Mesenchymal stem cell (in vitro differentiated cells and primary cell): ENCODE data around the gene SLC39A9.

ENCODE experiments used
- DNase-seq: peaks from one replicate; pipeline ENCODE4 v3.0.0-alpha.2; 2013
- H2AFZ ChIP-seq: one replicate; pipeline ENCODE4 v1.6.1; 2013; ENCODE audit warnings: low read depth, mild to moderate bottlenecking, control low read depth, inconsistent platforms, low read length, moderate library complexity
- H2AK5ac ChIP-seq: 2 replicates; pipeline ENCODE4 v1.6.1; 2013; ENCODE audit warnings: low read length, moderate library complexity, mild to moderate bottlenecking, inconsistent platforms; ENCODE audit not compliant: severe bottlenecking
- H2BK120ac ChIP-seq: one replicate; pipeline ENCODE4 v1.6.1; 2013; ENCODE audit warnings: low read depth, mild to moderate bottlenecking, inconsistent platforms, low read length, moderate library complexity
- H2BK12ac ChIP-seq, 2 experiments: one replicate each; pipeline ENCODE4 v1.6.1; 2013; ENCODE audit warnings: inconsistent platforms in 2 of 2, low read length in 2 of 2, mild to moderate bottlenecking in 2 of 2, moderate library complexity in 2 of 2, control low read depth in 1 of 2
- H2BK15ac ChIP-seq: one replicate; pipeline ENCODE4 v1.6.1; 2013; ENCODE audit warnings: mild to moderate bottlenecking, low read depth, inconsistent platforms; ENCODE audit not compliant: poor library complexity, severe bottlenecking
- H2BK5ac ChIP-seq: 2 replicates; pipeline ENCODE4 v1.6.1; 2013; ENCODE audit warnings: low read depth, mild to moderate bottlenecking, low read length, control low read depth, inconsistent platforms; ENCODE audit not compliant: poor library complexity, severe bottlenecking
- H3K14ac ChIP-seq, 2 experiments: one replicate each; pipeline ENCODE4 v1.6.1; 2013; ENCODE audit warnings: inconsistent platforms in 2 of 2, low read length in 2 of 2, control low read depth in 1 of 2, mild to moderate bottlenecking in 1 of 2, moderate library complexity in 1 of 2
- H3K18ac ChIP-seq, 2 experiments: one replicate each; pipeline ENCODE4 v1.6.1; 2013; ENCODE audit warnings: inconsistent platforms in 2 of 2, low read length in 2 of 2, control low read depth in 1 of 2, low read depth in 1 of 2, mild to moderate bottlenecking in 1 of 2
- H3K23ac ChIP-seq, 2 experiments: one replicate each; pipeline ENCODE4 v1.6.1; 2013; ENCODE audit warnings: inconsistent platforms in 2 of 2, low read length in 2 of 2, mild to moderate bottlenecking in 2 of 2, moderate library complexity in 2 of 2, control low read depth in 1 of 2
- H3K27ac ChIP-seq: 2 replicates; pipeline ENCODE4 v1.5.1; 2013; ENCODE audit warnings: mild to moderate bottlenecking, moderate library complexity, low read length, control low read depth, inconsistent platforms; ENCODE audit not compliant: poor library complexity, severe bottlenecking
- H3K27me3 ChIP-seq, 2 experiments: 2 replicates each; pipeline versions ENCODE4 v1.6.1 to v1.7.0; 2013; ENCODE audit warnings: low read length in 2 of 2, mild to moderate bottlenecking in 2 of 2, moderate library complexity in 2 of 2, control low read depth in 1 of 2, inconsistent platforms in 1 of 2; ENCODE audit not compliant: control insufficient read depth in 1 of 2, insufficient read depth in 1 of 2
- H3K36me3 ChIP-seq, 2 experiments: 2 replicates each; pipeline versions ENCODE4 v1.6.1 to v1.7.0; 2013; ENCODE audit warnings: low read length in 2 of 2, control low read depth in 1 of 2, inconsistent platforms in 1 of 2, low read depth in 1 of 2, mild to moderate bottlenecking in 1 of 2; ENCODE audit not compliant: insufficient read depth in 2 of 2, control insufficient read depth in 1 of 2
- H3K4ac ChIP-seq, 2 experiments: one replicate each; pipeline ENCODE4 v1.6.1; 2013; ENCODE audit warnings: inconsistent platforms in 2 of 2, low read length in 2 of 2, mild to moderate bottlenecking in 2 of 2, moderate library complexity in 2 of 2, control low read depth in 1 of 2, low read depth in 1 of 2
- H3K4me1 ChIP-seq: 2 replicates; pipeline ENCODE4 v1.6.1; 2013; ENCODE audit warnings: low read depth, low read length, control low read depth; ENCODE audit not compliant: control insufficient read depth, insufficient read depth
- H3K4me2 ChIP-seq: 2 replicates; pipeline ENCODE4 v1.6.1; 2013; ENCODE audit warnings: low read length, mild to moderate bottlenecking, inconsistent platforms; ENCODE audit not compliant: poor library complexity, severe bottlenecking
- H3K4me3 ChIP-seq, 2 experiments: 2 replicates each; pipeline versions ENCODE4 v1.5.1 to v1.7.0; 2013; ENCODE audit warnings: low read length in 2 of 2, mild to moderate bottlenecking in 2 of 2, control low read depth in 1 of 2, low read depth in 1 of 2; ENCODE audit not compliant: insufficient read depth in 1 of 2
- H3K79me1 ChIP-seq: replicated peaks from 2 replicates; pipeline ENCODE4 v1.6.1; 2013; ENCODE audit warnings: mild to moderate bottlenecking, control low read depth, low read length, inconsistent platforms; ENCODE audit not compliant: poor library complexity, severe bottlenecking
- H3K9ac ChIP-seq: 2 replicates; pipeline ENCODE4 v1.7.0; 2013; ENCODE audit warnings: mild to moderate bottlenecking, low read length, moderate library complexity
- H3K9me3 ChIP-seq: 2 replicates; pipeline ENCODE4 v1.7.0; 2013; ENCODE audit warnings: mild to moderate bottlenecking, low read length; ENCODE audit not compliant: control insufficient read depth
- H4K8ac ChIP-seq: one replicate; pipeline ENCODE4 v1.6.1; 2013; ENCODE audit warnings: inconsistent platforms, mild to moderate bottlenecking, low read length, moderate library complexity
- H4K91ac ChIP-seq: one replicate; pipeline ENCODE4 v1.6.1; 2013; ENCODE audit warnings: mild to moderate bottlenecking, low read length, inconsistent platforms
- WGBS: methylation state at CpG from one replicate; pipeline ENCODE4 v1.1.7; 2013; ENCODE audit warnings: mixed read lengths; 5-methylcytosine and 5-hydroxymethylcytosine counted together

Gene SLC39A9

GRCh38 chr14:69480136-69480535 is 81.6 kb downstream of the SLC39A9 start:
- H2BK15ac ChIP-seq, result no peak overlapping the region
- H2BK120ac ChIP-seq, result no peak overlapping the region
- no peak overlapping the region for H3K23ac ChIP-seq
- H3K4me1 ChIP-seq, result peaks cover 22% of the 10 kb centered on the region
- no peak overlapping the region for H2BK12ac ChIP-seq
- WGBS, result 73% methylated on average over 5 of the region's 5 CpGs
- no peak overlapping the region for H2AFZ ChIP-seq
- no peaks in the 10 kb centered on the region for H3K36me3 ChIP-seq
- DNase-seq, result no peak
- H3K9me3 ChIP-seq, result no peaks in the 10 kb centered on the region
- no peak overlapping the region for H3K9ac ChIP-seq
- peaks cover 23 to 31% of the 10 kb centered on the region in 2 experiments for H3K27me3 ChIP-seq
- no peak overlapping the region for H3K18ac ChIP-seq
- H3K4ac ChIP-seq, result no peak overlapping the region
- H3K4me2 ChIP-seq, result no peak overlapping the region
- H2AK5ac ChIP-seq, result no peak overlapping the region
- peak overlapping the region in 1 of 2 experiments; percentile 51 for H3K14ac ChIP-seq
- H3K79me1 ChIP-seq, result no peaks in the 10 kb centered on the region
- H4K8ac ChIP-seq, result no peak overlapping the region
- H4K91ac ChIP-seq, result no peak overlapping the region
- no peak overlapping the region for H2BK5ac ChIP-seq
- no peak overlapping the region for H3K4me3 ChIP-seq
- no peak overlapping the region for H3K27ac ChIP-seq

GRCh38 chr14:69481815-69482568 is 83.5 kb downstream of the SLC39A9 start:
- H3K79me1 ChIP-seq, result no peaks in the 10 kb centered on the region
- no peak overlapping the region for H2BK12ac ChIP-seq
- H3K14ac ChIP-seq, result no peak overlapping the region
- no peak overlapping the region for H2AFZ ChIP-seq
- no peak overlapping the region for H3K27ac ChIP-seq
- H3K4me3 ChIP-seq, result no peak overlapping the region
- H3K18ac ChIP-seq, result no peak overlapping the region
- no peak overlapping the region for H4K91ac ChIP-seq
- H2BK120ac ChIP-seq, result no peak overlapping the region
- H3K36me3 ChIP-seq, result no peaks in the 10 kb centered on the region
- DNase-seq, result no peak
- H2BK5ac ChIP-seq, result no peak overlapping the region
- H3K9ac ChIP-seq, result no peak overlapping the region
- no peak overlapping the region for H4K8ac ChIP-seq
- 89% methylated on average over 4 of the region's 5 CpGs for WGBS
- peaks cover 41 to 49% of the 10 kb centered on the region in 2 experiments for H3K27me3 ChIP-seq
- H3K4me1 ChIP-seq, result peaks cover 22% of the 10 kb centered on the region
- H2AK5ac ChIP-seq, result no peak overlapping the region
- no peaks in the 10 kb centered on the region for H3K9me3 ChIP-seq
- H3K4ac ChIP-seq, result no peak overlapping the region
- H3K4me2 ChIP-seq, result no peak overlapping the region
- no peak overlapping the region for H2BK15ac ChIP-seq
- no peak overlapping the region for H3K23ac ChIP-seq

GRCh38 chr14:69483765-69484443 is 85.4 kb downstream of the SLC39A9 start:
- Histone ChIP-seq H2AK5ac (no peak overlapping the region), H2BK12ac (no peak overlapping the region), H3K27ac (no peak overlapping the region), H4K8ac (no peak overlapping the region), H3K4me1 (peaks cover 22% of the 10 kb centered on the region), H3K79me1 (no peaks in the 10 kb centered on the region), H2AFZ (no peak overlapping the region), H4K91ac (no peak overlapping the region), H2BK120ac (no peak overlapping the region), H3K27me3 (peaks cover 60 to 68% of the 10 kb centered on the region in 2 experiments), H3K18ac (no peak overlapping the region), H2BK5ac (no peak overlapping the region), H3K9me3 (no peaks in the 10 kb centered on the region), H3K23ac (peak overlapping the region in 1 of 2 experiments; percentile 30), H3K9ac (no peak overlapping the region), H2BK15ac (no peak overlapping the region), H3K4me3 (peak overlapping the region; percentile 35 to 68), H3K36me3 (no peaks in the 10 kb centered on the region), H3K14ac (no peak overlapping the region), H3K4me2 (peak overlapping the region; percentile 76), H3K4ac (no peak overlapping the region)
- 4% methylated on average over 54 of the region's 54 CpGs for WGBS
- peak; percentile 27 for DNase-seq
